ENCODE results near the gene ZBP1.

DNA sequence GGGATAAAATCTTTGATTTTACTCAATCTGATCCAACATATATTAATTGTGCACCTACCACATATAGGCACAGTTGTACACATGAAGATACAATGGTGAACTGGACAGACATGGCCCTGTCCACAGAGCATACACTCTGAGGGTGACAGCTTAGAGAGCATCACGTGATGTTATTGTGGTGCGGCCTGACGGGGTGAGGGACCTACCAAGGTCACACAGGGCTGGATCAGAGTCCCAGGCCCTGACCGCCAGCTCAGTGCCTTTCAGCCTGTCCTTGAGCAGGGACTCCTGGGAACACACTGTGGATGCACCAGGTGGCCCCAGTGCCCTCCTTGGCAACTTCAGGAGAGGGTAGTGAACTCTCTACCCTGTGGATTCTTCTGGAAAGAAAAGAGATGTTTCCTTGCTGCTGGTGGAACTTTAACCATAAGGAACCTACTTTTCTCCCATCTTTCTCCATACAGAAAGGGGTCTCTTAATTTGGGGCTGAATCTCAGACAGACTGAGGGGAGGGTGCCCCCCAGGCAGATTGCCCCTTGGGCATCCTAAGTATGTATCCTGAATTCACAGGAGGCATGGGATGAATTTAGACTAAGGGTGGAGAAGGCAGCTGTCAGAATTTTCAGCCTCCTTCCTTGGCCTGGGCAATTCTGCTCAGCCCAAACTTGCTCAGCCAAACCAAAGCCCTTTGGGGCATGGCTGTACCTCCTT, 32.8 kb downstream of the ZBP1 start:
- no peak for TF ChIP-seq POLR2A (IDR thresholded peaks at IDR 0.05; ENCODE audit: borderline replicate concordance, extremely low read depth, insufficient read depth, insufficient read length)
- TF ChIP-seq, protein P1, sequence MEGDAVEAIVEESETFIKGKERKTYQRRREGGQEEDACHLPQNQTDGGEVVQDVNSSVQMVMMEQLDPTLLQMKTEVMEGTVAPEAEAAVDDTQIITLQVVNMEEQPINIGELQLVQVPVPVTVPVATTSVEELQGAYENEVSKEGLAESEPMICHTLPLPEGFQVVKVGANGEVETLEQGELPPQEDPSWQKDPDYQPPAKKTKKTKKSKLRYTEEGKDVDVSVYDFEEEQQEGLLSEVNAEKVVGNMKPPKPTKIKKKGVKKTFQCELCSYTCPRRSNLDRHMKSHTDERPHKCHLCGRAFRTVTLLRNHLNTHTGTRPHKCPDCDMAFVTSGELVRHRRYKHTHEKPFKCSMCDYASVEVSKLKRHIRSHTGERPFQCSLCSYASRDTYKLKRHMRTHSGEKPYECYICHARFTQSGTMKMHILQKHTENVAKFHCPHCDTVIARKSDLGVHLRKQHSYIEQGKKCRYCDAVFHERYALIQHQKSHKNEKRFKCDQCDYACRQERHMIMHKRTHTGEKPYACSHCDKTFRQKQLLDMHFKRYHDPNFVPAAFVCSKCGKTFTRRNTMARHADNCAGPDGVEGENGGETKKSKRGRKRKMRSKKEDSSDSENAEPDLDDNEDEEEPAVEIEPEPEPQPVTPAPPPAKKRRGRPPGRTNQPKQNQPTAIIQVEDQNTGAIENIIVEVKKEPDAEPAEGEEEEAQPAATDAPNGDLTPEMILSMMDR (IDR thresholded peaks at IDR 0.05 in 2 of 3, conservative IDR thresholded peaks at IDR 0.05 in 1 of 3; ENCODE audit: borderline replicate concordance in 1 of 3, insufficient read depth in 1 of 3, low read depth in 2 of 3, low read length in 2 of 3): no peak

Measured in HCT116 (cell line).